ENCODE results near the gene IFI16. TPM values are rescaled to one million over a fixed set of nuclear protein-coding genes. Genes with fewer than 3 reads are reported as not detected.

IFI16 gene
- 100 to 1,000 TPM in 1 of 6 donors, 10 to 100 TPM in 5; 43.8 to 108 (median 66.2) TPM for total RNA-seq

- peaks cover 38 to 57% (median 42%) of the 10 kb centered on the region in 4 donors for H3K4me1 ChIP-seq
- 10 to 11% methylated on average over 5 of the region's 5 CpGs for WGBS, 2 donors
- DNase-seq (peak in 1 of 2 donors; percentile 57), ATAC-seq (ENCODE audit: low FRiP score in 2 of 2) (peak; percentile 93 to 95)
- TF ChIP-seq POLR2A (IDR thresholded peaks at IDR 0.05) (peak in 3 of 4 donors; percentile 39 to 83 (median 79)), EP300 (IDR thresholded peaks at IDR 0.05) (peak in 2 of 4 donors; percentile 2 to 48), CTCF (IDR thresholded peaks at IDR 0.05) (no peak), POLR2AphosphoS5 (IDR thresholded peaks at IDR 0.05) (peak; percentile 72 to 74)
- H3K9me3 ChIP-seq, result no peaks in the 10 kb centered on the region
- H3K27ac ChIP-seq, result peak within 1 kb of the TSS; percentile 80 to 91 (median 87)
- peak within 1 kb of the TSS; percentile 30 to 59 (median 46) for H3K4me3 ChIP-seq
- H3K36me3 ChIP-seq, result no peaks in the 10 kb centered on the region
- no peaks in the 10 kb centered on the region for H3K27me3 ChIP-seq
Measured at GRCh38 chr1:159009704-159010361, at the start of gene IFI16. TSS of gene IFI16 (plus strand) at chr1:159009907. CDS start at chr1:159014681, 4,774 bp downstream.

DNA sequence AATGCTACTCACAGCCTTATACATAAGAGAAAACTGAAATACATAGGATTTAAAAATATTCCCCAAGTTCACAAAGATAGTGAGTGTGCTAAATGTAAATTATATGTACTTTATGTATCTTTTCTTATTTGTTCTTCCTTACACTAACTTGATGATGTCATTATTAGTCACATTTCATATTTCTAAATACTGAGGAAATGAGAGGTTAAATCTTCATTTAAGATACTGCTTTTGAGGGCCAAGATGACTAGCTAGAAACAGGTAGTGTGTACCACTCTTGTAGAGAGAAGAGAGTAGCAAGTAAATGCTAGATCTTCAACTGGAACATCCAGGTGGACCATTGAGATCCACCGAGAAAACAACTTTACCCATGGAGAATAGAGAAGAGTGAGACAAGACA, 48.5 kb upstream of the IFI16 start:
- no peaks in the 10 kb centered on the region for H3K36me3 ChIP-seq
- no peak overlapping the region for H3K27ac ChIP-seq
- no peaks in the 10 kb centered on the region for H3K9me3 ChIP-seq
- H3K27me3 ChIP-seq, result no peaks in the 10 kb centered on the region
- no peak for TF ChIP-seq EP300 (IDR thresholded peaks at IDR 0.05)
- TF ChIP-seq CTCF (IDR thresholded peaks at IDR 0.05), result no peak
- no peak for TF ChIP-seq POLR2A (IDR thresholded peaks at IDR 0.05)
- no peak for TF ChIP-seq POLR2AphosphoS5 (IDR thresholded peaks at IDR 0.05)
- DNase-seq (no peak), ATAC-seq (ENCODE audit: low FRiP score in 2 of 2) (no peak)
- no peak overlapping the region for H3K4me3 ChIP-seq
- H3K4me1 ChIP-seq, result no peaks in the 10 kb centered on the region
- 88 to 91% methylated on average over 1 of the region's 1 CpG for WGBS, 2 donors

GRCh38 chr1:158962983-158963382, 46.7 kb upstream of the IFI16 start:
- Histone ChIP-seq H3K27me3 (no peaks in the 10 kb centered on the region), H3K27ac (no peak overlapping the region), H3K4me3 (no peak overlapping the region), H3K9me3 (no peaks in the 10 kb centered on the region), H3K4me1 (no peaks in the 10 kb centered on the region), H3K36me3 (no peaks in the 10 kb centered on the region)
- ATAC-seq (ENCODE audit: low FRiP score in 2 of 2) (no peak), DNase-seq (no peak)
- TF ChIP-seq POLR2AphosphoS5 (IDR thresholded peaks at IDR 0.05) (no peak), EP300 (IDR thresholded peaks at IDR 0.05) (no peak), POLR2A (IDR thresholded peaks at IDR 0.05) (no peak), CTCF (IDR thresholded peaks at IDR 0.05) (no peak)
- WGBS, 2 donors, result 42 to 53% methylated on average over 3 to 4 of the region's 5 CpGs

DNA sequence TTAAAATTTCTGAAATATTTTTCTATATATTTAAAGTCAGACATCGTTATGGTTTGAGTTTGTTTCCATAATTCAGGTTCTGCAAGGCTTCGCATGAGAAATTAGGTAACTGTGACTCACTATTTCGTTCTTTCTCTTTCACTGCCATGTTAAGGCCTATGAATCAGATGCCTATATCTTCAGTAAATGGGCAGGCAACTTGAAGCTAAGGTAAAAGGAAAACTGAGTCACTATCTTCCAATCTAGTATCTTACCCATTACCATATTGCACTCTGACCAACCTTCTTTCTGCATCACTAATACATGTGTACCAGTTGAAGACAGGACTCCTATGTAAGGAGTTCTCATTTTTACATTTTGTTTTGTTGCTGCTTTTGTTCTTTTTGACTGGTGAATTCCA, 40.5 kb upstream of the IFI16 start:
- Histone ChIP-seq H3K4me3 (no peak overlapping the region), H3K4me1 (no peaks in the 10 kb centered on the region), H3K9me3 (no peaks in the 10 kb centered on the region), H3K36me3 (no peaks in the 10 kb centered on the region), H3K27ac (no peak overlapping the region), H3K27me3 (no peaks in the 10 kb centered on the region)
- TF ChIP-seq POLR2AphosphoS5 (IDR thresholded peaks at IDR 0.05), result no peak
- TF ChIP-seq CTCF (IDR thresholded peaks at IDR 0.05), result no peak
- no peak for TF ChIP-seq POLR2A (IDR thresholded peaks at IDR 0.05)
- TF ChIP-seq EP300 (IDR thresholded peaks at IDR 0.05), result no peak
- no peak for DNase-seq
- ATAC-seq (ENCODE audit: low FRiP score in 2 of 2), result no peak
- 85 to 88% methylated on average over 3 of the region's 3 CpGs for WGBS, 2 donors

DNA sequence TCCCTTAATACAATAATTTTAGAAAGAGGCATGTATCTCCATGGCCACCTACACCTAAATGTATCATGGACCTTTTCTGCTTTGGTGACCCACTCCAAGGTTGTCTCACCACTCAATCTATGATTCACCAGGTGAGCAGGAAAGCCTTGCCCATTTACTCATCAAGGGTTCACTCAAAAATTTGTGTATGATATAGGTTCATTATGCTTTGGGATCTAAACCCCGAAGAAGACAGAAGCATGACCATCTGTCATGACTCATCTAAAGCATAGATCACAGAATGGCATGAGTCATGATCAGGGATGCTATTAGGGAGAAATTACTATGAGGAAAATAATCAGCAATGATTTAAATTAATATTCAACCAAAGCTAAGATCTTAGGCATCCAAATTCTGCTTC, 39.9 kb upstream of the IFI16 start:
- Histone ChIP-seq H3K4me1 (no peaks in the 10 kb centered on the region), H3K4me3 (no peak overlapping the region), H3K36me3 (no peaks in the 10 kb centered on the region), H3K27me3 (no peaks in the 10 kb centered on the region), H3K9me3 (no peaks in the 10 kb centered on the region), H3K27ac (no peak overlapping the region)
- no peak for ATAC-seq (ENCODE audit: low FRiP score in 2 of 2)
- DNase-seq, result no peak
- WGBS, 2 donors, result 81 to 88% methylated on average over 1 of the region's 1 CpG
- TF ChIP-seq CTCF (IDR thresholded peaks at IDR 0.05) (no peak), POLR2A (IDR thresholded peaks at IDR 0.05) (no peak), POLR2AphosphoS5 (IDR thresholded peaks at IDR 0.05) (no peak), EP300 (IDR thresholded peaks at IDR 0.05) (no peak)

Data from upper lobe of left lung (tissue), 6 donors.